PFSK-1 (cell line): Measurements from ENCODE around the gene TRMT2B.

Experiments used
- FOXP2 ChIP-seq: optimal IDR thresholded peaks from 2 replicates; pipeline ENCODE3; 2011; ENCODE audit warnings: borderline replicate concordance, control low read depth, inconsistent platforms; ENCODE audit not compliant: insufficient read depth; ENCODE audit errors: extremely low read length, extremely low read depth
- POLR2AphosphoS5 ChIP-seq: IDR thresholded peaks from 2 replicates; pipeline ENCODE4 v1.6.1; 2012; ENCODE audit warnings: low read depth, mild to moderate bottlenecking, control low read depth, low read length, moderate library complexity
- REST ChIP-seq, 2 experiments: IDR thresholded peaks; 2 replicates each; pipeline versions ENCODE4 v1.6.1 to v1.8.0; 2011 to 2012; ENCODE audit warnings: low read depth in 2 of 2, low read length in 2 of 2, control low read depth in 1 of 2, inconsistent platforms in 1 of 2, mild to moderate bottlenecking in 1 of 2, moderate library complexity in 1 of 2; ENCODE audit not compliant: insufficient read depth in 1 of 2
- SIN3A ChIP-seq: IDR thresholded peaks from 2 replicates; pipeline ENCODE4 v1.6.1; 2012; ENCODE audit warnings: mild to moderate bottlenecking, low read length, moderate library complexity, borderline replicate concordance; ENCODE audit not compliant: insufficient read depth
- TAF1 ChIP-seq: IDR thresholded peaks from 2 replicates; pipeline ENCODE4 v1.6.1; 2012; ENCODE audit warnings: low read length, control low read depth, borderline replicate concordance; ENCODE audit not compliant: insufficient read depth

The TRMT2B gene

DNA sequence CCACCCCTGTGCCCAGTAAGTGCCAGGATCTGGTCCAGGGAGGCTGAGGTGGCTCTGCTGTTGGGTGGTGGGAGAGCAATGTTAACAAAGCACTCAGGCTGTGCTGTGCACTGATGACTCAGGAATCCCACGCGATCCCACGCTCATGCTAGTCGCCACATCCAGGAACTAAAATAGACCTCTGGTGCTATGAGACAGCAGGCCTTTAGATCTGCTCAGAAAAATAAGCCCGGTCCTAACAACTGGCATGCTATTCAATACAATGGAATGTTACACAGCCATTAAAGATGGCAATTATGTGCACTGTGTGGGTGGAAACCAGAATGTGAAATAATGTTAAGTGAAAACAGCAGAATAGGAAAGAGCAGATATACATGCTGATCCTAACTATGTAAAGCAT is 56.4 kb downstream of the TRMT2B start:
- TF ChIP-seq REST (IDR thresholded peaks at IDR 0.05; ENCODE audit: insufficient read depth in 1 of 2, low read depth in 2 of 2, low read length in 2 of 2) (no peak), SIN3A (no peak), POLR2AphosphoS5 (no peak), FOXP2 (no peak), TAF1 (no peak)

DNA sequence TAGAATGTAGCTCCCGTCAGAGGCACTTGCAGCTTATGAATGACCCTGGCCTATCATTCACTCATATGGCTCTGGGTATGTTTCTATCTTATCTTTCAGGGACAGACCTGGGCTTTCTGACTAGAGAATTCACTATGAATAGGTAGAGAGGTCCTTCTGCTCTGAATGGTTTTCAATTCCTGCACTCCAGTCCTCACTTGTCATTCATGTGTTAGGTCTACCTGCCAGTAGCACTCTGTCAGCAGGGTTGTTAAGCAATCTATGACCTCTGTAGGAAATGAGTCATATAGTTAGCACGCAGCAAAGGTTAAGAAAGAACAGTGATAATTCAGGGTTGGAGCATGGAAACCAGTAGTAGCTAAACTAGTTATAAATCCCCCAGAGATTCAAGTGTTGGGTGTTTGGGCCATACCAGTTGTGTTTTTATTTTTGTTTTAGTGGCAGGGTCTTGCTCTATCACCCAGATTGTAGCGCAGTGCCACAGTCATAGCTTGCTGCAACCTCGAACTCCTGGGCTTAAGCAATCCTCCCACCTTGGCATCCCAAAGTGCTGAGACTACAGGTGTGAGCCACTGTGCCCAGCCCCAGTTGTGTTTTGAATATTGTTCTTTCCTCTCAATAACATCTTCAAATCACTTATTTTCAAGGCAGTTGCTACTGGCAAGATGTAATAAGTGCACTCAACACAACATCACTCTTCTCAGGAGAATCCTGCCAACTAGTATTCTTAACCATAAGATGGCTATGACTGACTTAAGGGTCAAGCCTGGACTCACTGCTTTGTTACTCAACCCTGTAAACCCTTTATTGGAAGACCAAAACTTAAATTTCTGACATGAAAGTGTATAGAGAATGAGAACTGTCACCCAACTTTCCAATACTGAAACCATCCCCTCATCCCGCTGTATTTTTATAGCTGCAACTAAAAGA is 57.3 kb downstream of the TRMT2B start:
- no peak for TF ChIP-seq FOXP2
- no peak for TF ChIP-seq POLR2AphosphoS5
- no peak for TF ChIP-seq REST (IDR thresholded peaks at IDR 0.05; ENCODE audit: insufficient read depth in 1 of 2, low read depth in 2 of 2, low read length in 2 of 2)
- no peak for TF ChIP-seq SIN3A
- TF ChIP-seq TAF1, result no peak

GRCh38 chrX:100990139-100990538 is 61.8 kb downstream of the TRMT2B start:
- TF ChIP-seq POLR2AphosphoS5 (no peak), SIN3A (no peak), REST (IDR thresholded peaks at IDR 0.05; ENCODE audit: insufficient read depth in 1 of 2, low read depth in 2 of 2, low read length in 2 of 2) (no peak), FOXP2 (no peak), TAF1 (no peak)

GRCh38 chrX:100984818-100985217 is 67.1 kb downstream of the TRMT2B start:
- no peak for TF ChIP-seq SIN3A
- no peak for TF ChIP-seq FOXP2
- TF ChIP-seq POLR2AphosphoS5, result no peak
- no peak for TF ChIP-seq TAF1
- no peak for TF ChIP-seq REST (IDR thresholded peaks at IDR 0.05; ENCODE audit: insufficient read depth in 1 of 2, low read depth in 2 of 2, low read length in 2 of 2)
